ENCODE measurements around the gene C1GALT1C1.

DNA sequence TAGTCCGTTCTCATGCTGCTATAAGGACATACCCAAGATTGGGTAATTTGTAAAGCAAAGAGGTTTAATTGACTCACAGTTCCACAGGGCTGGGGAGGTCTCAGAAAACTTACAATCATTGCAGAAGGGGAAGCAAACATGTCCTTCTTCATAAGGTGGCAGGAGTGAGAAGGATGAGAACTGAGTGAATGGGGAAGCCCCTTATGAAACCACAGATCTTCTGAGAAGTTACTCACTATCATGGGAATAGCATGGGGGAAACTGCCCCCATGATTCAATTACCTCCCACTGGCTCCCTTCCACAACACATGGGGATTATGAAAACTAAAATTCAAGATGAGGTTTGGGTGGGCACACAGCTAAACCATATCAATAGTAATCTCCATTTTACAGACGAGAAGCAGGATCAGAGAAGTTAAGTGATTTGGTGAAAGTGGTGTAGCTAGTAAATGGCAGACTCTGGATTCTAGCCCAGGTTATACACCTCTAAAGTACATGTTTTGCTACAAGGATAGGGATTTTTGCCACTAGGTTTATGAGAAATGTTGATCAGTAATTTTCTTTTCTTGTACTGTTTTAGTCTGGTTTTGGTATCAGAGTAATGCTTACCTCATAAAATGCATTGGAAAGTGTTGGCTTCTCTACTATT, 47.3 kb upstream of the C1GALT1C1 start:
- TF ChIP-seq, protein P1, sequence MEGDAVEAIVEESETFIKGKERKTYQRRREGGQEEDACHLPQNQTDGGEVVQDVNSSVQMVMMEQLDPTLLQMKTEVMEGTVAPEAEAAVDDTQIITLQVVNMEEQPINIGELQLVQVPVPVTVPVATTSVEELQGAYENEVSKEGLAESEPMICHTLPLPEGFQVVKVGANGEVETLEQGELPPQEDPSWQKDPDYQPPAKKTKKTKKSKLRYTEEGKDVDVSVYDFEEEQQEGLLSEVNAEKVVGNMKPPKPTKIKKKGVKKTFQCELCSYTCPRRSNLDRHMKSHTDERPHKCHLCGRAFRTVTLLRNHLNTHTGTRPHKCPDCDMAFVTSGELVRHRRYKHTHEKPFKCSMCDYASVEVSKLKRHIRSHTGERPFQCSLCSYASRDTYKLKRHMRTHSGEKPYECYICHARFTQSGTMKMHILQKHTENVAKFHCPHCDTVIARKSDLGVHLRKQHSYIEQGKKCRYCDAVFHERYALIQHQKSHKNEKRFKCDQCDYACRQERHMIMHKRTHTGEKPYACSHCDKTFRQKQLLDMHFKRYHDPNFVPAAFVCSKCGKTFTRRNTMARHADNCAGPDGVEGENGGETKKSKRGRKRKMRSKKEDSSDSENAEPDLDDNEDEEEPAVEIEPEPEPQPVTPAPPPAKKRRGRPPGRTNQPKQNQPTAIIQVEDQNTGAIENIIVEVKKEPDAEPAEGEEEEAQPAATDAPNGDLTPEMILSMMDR (IDR thresholded peaks at IDR 0.05): no peak
- TF ChIP-seq POLR2A (IDR thresholded peaks at IDR 0.05): no peak

Measured in vagina (tissue), 2 donors.